GM21737 (cell line): Measurements from ENCODE around the gene THRB.
"Not testable (repeated sequence)": the region's sequence is repeated elsewhere in the genome, so short reads cannot be mapped to it uniquely, and the experiment has no call there.

Source experiments
- ATAC-seq: cut with Tn5 transposase; IDR thresholded peaks from one replicate; pipeline ENCODE4 v1.9.1; 2021; ENCODE audit warnings: mild to moderate bottlenecking, moderate library complexity; ENCODE audit not compliant: unreplicated experiment

THRB gene

GRCh38 chr3:24451461-24452099, 43.1 kb downstream of the THRB start:
- no peak for ATAC-seq

DNA sequence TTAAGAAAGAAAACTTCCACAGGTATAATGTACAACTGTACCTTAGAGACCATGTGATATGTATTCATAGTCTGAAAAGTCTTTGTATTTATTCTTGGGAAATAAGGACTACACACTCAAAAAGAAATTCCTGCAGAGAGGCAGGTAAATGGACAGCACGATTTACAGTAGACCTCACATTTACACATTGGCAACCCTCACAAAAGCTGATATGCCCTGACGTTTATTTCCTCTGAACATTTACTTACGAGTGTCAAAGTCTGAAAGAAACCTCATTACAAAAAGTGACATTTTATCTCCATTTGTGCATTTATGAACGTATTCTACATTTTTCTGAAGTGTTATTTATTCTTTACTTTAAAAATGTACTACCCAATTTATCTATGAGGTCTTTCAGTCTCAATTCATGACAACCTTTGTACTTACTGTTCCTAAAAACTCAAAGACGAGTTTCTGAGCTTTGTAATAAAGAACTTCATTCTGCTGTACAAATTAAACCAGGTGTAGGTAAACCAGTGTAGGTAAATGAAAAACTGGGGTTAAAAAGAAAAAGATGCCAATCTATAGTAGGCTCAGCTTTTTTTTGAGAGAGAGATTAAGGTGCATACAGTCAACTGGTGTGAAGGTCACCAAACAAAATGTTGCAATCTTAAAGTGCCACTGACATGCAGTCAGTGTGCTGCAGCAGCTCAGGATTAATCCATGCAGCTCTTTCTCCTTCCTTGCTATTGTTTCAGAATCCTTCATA, 44.3 kb downstream of the THRB start:
- no peak for ATAC-seq

- no peak for ATAC-seq
Observed at GRCh38 chr3:24447836-24448235, 46.8 kb downstream of the THRB start.

- no peak for ATAC-seq
Observed at GRCh38 chr3:24446032-24446431, 48.6 kb downstream of the THRB start.

DNA sequence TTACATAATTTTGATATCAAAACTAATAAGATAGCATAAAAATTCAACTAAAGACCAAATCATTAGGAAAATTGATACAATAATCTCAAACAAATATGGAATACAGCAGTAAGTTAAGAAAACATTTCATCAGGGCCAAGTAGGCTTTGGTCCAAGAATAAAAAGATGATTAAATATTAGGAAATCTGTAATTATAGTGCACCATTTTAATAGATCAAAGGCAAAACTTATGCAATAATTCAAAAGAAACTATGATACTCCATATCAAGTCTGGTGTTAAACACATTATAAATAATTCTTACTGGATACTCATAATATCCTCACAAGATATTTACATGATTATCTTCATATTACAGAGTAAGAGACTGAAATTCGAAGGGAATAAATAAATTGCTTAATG, 51.2 kb downstream of the THRB start:
- ATAC-seq = no peak

- no peak for ATAC-seq
Observed at GRCh38 chr3:24440760-24441464, 53.7 kb downstream of the THRB start.

- no peak for ATAC-seq
Observed at GRCh38 chr3:24439021-24439420, 55.6 kb downstream of the THRB start.

DNA sequence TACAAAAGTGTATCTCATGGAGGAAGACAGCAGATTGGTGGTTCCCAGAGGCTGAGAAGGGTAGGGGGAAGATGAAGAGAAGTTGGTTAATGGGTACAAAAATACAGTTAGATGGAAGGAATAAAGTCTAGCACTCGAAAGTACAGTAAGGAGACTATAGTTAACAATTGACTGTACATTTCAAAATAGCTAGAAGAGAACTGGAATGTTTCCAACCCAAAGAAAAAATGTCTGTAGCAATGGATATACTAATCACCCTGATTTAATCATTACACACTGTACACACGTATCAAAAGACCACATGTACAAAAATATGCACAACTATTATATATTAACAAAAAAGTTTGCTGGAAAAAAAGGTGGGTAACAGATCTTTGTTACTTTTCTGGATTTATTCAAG, 57.3 kb downstream of the THRB start:
- no peak for ATAC-seq

DNA sequence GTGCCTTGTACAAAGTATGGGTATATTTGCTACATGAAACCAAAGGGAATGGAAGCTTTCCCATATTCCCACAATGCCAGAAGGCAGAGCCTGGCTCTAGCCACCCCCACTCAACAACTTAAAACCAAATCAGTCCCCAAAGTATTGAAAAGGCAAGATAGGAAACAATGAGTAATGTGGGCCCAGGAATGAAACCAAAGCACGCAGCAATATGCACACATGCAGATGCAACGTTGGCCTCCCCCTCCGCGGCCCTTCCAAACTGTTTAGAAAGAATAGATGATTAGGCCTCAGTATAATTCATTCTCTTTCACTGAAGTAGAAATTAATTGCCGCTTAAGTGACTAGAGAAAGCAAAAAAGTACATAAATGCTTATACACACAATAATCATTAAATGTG, 59.1 kb downstream of the THRB start:
- no peak for ATAC-seq

DNA sequence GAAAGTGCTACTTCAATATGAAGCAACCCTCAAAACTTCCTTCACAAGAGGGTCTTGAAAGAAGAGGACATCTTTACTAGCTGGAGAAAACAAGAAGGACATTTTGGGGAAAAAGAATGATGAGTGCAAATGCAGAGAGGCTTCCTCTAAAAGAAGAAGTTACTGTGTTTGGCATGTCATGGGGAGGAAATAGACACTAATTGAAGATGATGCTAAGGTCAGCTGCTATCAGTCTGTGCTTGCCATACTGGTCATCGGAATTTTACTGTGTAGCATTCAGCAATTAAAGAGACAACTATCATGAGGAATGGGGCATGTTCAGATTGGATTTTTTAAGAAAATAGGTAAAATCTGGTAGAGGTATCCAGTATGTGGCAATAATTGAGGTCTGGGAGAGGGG, 60.0 kb downstream of the THRB start:
- no peak for ATAC-seq

GRCh38 chr3:24433838-24434591, 60.6 kb downstream of the THRB start:
- no peak for ATAC-seq

DNA sequence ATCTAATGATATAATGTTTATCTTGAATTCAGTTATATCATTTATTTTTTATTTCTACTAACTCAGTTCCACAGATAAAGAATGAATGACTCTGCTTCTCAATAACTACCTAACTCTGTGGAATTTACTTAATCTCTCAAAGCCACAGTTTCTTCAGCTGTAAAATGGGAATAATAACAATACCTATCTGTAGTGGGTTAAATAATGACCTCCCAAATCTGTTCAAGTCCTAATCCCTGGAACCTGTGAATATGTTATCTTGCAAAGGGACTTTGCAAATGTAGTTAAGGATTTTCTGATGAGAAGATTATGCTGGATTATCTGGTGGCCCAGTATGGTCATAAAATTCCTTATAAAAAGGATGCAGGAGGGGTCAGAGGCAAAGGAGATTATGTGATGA, 61.7 kb downstream of the THRB start:
- ATAC-seq = no peak

DNA sequence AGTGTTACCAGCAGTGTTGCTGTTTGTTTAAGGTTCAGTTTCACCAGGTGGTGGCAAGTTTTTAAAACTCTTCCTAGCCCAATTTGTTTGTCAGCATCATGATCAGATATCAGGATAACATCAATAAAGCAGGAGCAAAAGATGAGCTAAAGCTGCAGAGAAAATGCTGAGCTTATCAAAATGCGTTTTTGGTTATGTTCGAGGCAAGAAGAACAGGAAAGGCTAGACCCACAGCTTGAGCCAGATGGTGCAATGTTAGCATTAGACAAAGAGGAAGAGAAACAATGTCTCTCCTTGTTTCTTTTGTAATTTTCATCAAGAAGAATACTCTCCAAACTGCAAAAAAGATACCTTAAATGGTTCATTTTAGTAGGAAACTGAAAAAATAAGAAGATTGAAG, 66.2 kb downstream of the THRB start:
- ATAC-seq = no peak

GRCh38 chr3:24426896-24427295, 67.8 kb downstream of the THRB start:
- ATAC-seq = no peak

DNA sequence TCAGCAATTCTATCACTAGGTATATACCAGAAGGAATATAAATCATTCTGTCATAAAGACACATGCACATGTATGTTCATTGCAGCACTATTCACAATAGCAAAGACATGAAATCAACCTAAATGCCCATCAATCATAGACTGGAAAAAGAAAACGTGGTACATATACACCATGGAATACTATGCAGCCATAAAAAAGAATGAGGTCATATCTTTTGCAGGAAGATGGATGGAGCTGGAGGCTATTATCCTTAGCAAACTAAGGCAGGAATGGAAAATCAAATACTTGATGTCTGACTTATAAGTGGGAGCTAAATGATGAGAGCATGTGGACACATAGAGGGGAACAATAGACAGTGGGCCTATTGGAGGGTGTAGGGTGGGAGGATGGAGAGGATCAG, 73.8 kb downstream of the THRB start:
- not testable (repeated sequence) for ATAC-seq

DNA sequence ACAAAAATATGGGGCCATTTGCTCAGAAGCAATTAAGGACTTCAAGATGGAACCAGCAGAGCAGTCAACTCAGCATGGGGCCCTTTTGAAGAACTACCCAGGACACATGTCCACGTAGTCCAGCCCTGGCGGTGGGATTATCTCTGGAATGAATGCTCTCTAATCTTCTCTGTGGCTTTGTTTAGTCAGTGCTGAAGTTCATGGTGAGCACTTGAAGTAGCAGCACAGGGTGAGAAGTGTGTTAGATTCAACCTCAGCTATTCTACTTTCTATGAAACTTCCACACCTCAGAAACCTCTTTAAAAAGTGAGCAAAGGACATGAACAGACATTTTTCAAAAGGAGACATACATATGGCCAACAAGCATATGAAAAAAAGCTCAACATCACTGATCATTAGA, 74.4 kb downstream of the THRB start:
- no peak for ATAC-seq

GRCh38 chr3:24419067-24419791, 75.4 kb downstream of the THRB start:
- no peak for ATAC-seq

- no peak for ATAC-seq
Observed at GRCh38 chr3:24417730-24418129, 76.9 kb downstream of the THRB start.

- ATAC-seq = no peak
Observed at GRCh38 chr3:24416224-24416623, 78.4 kb downstream of the THRB start.

DNA sequence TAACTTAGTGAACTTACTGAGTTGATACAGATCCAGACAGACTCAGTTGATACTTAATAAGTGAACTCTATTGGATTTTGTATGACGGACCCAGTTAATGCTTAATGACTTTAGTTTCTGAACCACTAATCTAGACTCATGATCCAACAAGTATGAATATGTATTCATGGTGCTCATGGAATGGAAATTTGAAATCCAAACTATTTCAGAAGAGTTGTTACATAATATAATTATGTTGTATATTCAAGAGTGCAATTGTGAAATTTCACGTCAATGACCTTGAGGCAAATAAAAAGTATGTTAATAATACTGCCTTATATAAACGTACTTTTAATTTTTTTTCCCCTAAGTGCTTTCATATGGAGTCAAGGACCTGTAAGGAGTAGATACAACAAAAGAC, 78.8 kb downstream of the THRB start:
- ATAC-seq = no peak

- not testable (repeated sequence) for ATAC-seq
Observed at GRCh38 chr3:24413662-24414061, 81.0 kb downstream of the THRB start.
